GM19468 (cell line): ENCODE data around the gene ACAA1.
"Not testable (repeated sequence)": the region's sequence is repeated elsewhere in the genome, so short reads cannot be mapped to it uniquely, and the experiment has no call there.

Experiments
- ATAC-seq: cut with Tn5 transposase; IDR thresholded peaks from one replicate; pipeline ENCODE4 v1.9.1; 2021; ENCODE audit warnings: mild to moderate bottlenecking, moderate library complexity, moderate number of reproducible peaks; ENCODE audit not compliant: unreplicated experiment; ENCODE audit errors: extremely low read depth

ACAA1 gene

GRCh38 chr3:38137615-38138348 lies 855 bp upstream of the ACAA1 start:
- ATAC-seq, result no peak

GRCh38 chr3:38136393-38136776 lies 542 bp downstream of the ACAA1 start:
- no peak for ATAC-seq

GRCh38 chr3:38135621-38136277 lies 1.2 kb downstream of the ACAA1 start:
- ATAC-seq, result not testable (repeated sequence)

- ATAC-seq, result not testable (repeated sequence)
Measured at GRCh38 chr3:38134517-38135143, 2.3 kb downstream of the ACAA1 start.

GRCh38 chr3:38133557-38134405 lies 3.1 kb downstream of the ACAA1 start:
- no peak for ATAC-seq

- no peak for ATAC-seq
Measured at GRCh38 chr3:38133209-38133556, 3.7 kb downstream of the ACAA1 start.

GRCh38 chr3:38131621-38132369 lies 5.1 kb downstream of the ACAA1 start:
- ATAC-seq, result no peak

GRCh38 chr3:38130631-38131065 lies 6.3 kb downstream of the ACAA1 start:
- no peak for ATAC-seq

GRCh38 chr3:38129058-38129457 lies 7.9 kb downstream of the ACAA1 start:
- no peak for ATAC-seq

- ATAC-seq, result no peak
Measured at GRCh38 chr3:38128303-38128655, 8.6 kb downstream of the ACAA1 start.

- ATAC-seq, result no peak
Measured at GRCh38 chr3:38127611-38128302, 9.2 kb downstream of the ACAA1 start.

- ATAC-seq, result no peak
Measured at GRCh38 chr3:38126121-38126892, 10.6 kb downstream of the ACAA1 start.

GRCh38 chr3:38125305-38126120 lies 11.4 kb downstream of the ACAA1 start:
- no peak for ATAC-seq

GRCh38 chr3:38124324-38125122 lies 12.4 kb downstream of the ACAA1 start:
- ATAC-seq, result no peak

- ATAC-seq, result no peak
Measured at GRCh38 chr3:38122712-38123290, 14.1 kb downstream of the ACAA1 start.

- ATAC-seq, result no peak
Measured at GRCh38 chr3:38121832-38122461, 15.0 kb downstream of the ACAA1 start.
